ENCODE results near the gene TMC1.

DNA sequence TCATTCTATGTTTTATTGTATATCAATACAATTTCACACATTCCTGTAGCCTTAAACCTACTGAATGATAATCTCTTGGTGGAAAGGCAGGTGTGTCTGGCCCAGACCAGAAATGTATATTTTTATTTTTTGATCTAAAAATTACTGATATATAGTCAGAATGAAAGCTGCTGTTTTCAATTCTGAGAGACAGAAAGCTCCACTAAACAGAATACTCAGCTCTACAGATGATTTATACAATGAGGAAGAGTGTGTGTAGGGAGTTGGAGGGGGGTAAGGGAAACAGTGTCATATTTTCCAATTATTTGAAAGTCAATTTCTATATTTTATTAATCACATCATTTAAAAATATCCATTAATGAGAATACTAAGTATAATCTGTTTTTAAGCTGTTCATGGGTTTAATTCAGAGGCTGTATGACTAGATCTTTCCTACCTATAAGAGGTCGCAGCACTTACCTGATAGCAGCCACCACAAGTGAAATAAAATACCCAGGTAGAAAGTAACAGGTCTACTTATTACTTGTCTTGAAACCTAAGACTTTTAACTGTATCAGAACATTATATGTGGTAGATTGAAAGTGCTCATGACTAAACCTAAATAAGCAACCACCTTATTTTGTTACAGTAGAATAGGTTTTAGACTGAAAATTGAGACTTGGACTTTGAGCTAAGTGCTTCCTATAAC is 183.4 kb downstream of the TMC1 start:
- TF ChIP-seq ZNF274 (IDR thresholded peaks at IDR 0.05; ENCODE audit: low read depth, low read length) (no peak), YY1 (IDR thresholded peaks at IDR 0.05; ENCODE audit: insufficient read depth, insufficient read length) (no peak), SUZ12 (IDR thresholded peaks at IDR 0.05; ENCODE audit: extremely low read depth, insufficient read depth, insufficient read length) (no peak)
